Activated naive CD4-positive, alpha-beta T cell (primary cell): ENCODE measurements around the gene BBS10.
A peak's percentile ranks its signal among the peaks of the same experiment; 100 is the strongest.
"Not testable (repeated sequence)": the region's sequence is repeated elsewhere in the genome, so short reads cannot be mapped to it uniquely, and the experiment has no call there.

Source experiments
- DNase-seq, 4 experiments: peaks; one replicate each; lab custom pipeline; 2025; lab: John Stamatoyannopoulos, UW

BBS10 gene

DNA sequence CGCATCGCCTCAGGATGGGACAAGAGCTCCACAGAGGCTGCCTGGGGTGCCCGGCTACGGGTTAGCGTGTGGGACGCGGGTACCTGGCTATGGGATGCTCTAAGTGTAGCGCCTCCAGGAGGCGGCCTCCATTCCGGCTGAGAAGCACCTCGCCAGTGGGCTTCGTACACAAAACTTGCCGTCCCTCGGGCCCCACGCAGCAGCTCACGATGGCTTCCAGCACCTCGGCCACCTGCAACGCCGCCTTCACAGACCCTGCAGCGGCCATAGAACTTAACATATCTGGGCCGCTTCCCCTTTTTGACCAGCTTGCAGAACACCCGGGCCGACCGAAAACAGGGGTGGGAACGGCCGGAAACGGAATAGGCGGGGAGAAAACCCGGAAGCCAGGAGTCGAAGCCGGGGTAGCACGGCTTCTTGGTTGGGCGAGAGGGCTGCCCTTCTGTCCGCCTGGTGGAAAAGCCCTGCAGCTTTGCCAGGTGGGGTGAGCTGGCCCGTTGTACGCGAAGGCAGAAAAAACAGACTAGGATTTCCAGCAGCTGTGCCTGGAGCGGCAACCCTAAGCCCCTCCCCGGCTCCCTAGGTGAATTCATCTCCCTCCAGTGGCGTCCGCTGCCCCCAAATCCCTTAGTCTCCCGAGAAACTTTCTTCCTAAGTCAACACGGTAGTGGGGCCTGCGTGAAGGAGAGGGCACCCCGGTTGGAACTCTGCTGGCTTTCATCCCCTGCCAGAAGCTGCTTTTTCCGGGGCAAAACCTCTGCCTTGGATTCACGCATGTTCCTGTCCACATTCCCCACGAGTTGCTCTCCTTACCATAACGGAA, at the start of gene BBS10:
BBS10 (minus strand) TSS at position 337 of the 823 bp plus-strand sequence; CDS start at position 280, 57 bp downstream.
- DNase-seq = peak; percentile 48 to 78 (median 66)

DNA sequence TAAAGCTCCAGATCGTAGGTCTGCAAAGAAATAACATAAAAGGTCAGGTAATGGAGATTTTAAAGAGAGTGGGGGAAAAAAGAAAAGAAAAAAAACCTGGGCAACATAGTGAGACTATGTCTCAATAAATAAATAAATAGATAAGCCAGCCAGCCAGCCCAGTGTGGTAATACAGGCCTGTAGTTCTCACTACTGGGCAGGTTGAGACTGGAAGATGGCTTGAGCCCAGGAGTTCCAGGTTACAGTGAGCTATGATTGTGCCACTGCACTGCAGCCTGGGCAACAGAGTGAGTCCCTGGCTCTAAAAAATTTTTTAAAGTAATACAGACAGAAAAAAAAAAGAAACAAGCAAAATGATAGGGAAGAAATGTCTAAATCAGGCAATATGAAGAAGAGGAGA, 43.2 kb upstream of the BBS10 start:
- no peak for DNase-seq

GRCh38 chr12:76387614-76388013, 39.4 kb upstream of the BBS10 start:
- DNase-seq = no peak

DNA sequence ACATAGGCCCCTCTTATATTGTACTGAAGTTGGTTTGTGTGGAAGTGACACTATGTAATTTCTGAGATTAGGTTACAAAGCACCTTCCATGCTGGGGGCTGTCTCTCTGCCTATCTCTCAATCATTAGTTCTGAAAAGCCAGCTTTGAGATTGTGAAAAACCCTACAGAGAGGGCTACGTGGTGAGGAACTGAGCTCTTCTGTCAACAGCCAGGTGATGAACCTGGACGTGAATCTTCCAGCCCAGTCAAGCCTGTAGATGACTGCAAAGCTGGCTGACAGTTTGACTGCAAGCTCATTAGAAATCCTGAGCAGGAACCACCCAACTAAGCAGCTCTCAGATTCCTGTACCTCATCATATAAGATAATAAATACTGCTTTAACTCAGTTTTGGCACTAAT, 36.3 kb upstream of the BBS10 start:
- DNase-seq = no peak

GRCh38 chr12:76383988-76384387, 35.8 kb upstream of the BBS10 start:
- DNase-seq = no peak

- DNase-seq = no peak
Measured at GRCh38 chr12:76379261-76379660, 31.0 kb upstream of the BBS10 start.

DNA sequence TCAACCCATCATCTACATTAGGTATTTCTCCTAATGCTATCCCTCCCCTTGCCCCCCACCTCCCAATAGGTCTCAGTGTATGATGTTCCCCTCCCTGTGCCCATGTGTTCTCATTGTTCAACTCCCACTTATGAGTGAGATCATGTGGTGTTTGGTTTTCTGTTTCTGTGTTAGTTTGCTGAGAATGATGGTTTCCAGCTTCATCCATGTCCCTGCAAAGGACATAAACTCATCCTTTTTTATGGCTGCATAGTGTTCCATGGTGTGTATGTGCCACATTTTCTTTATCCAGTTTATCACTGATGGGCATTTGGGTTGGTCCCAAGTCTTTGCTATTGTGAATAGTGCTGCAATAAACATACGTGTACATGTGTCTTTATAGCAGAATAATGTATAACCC, 28.7 kb upstream of the BBS10 start:
- not testable (repeated sequence) for DNase-seq

- DNase-seq = no peak
Measured at GRCh38 chr12:76375939-76376338, 27.7 kb upstream of the BBS10 start.

DNA sequence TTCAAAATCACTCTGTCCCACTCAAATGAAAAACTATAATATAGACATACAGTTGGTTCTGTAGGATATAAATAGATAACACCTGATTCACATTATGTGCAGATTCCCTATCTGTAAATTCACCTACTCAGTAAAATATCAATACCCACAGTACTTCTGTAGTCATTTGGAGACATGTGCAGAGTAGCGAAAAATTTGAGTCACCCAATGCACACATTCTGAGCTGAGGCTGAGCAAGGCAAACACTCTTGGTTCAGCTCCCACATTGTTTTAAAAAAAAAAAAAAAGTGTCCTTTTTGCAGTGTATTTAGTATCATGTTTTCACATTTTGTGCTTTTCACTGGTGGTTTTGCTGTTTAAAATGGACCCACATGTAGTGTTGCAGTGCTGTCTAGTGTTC, 27.3 kb upstream of the BBS10 start:
- DNase-seq = no peak

- DNase-seq = no peak
Measured at GRCh38 chr12:76374386-76375020, 26.3 kb upstream of the BBS10 start.

GRCh38 chr12:76368230-76368629, 20.0 kb upstream of the BBS10 start:
- no peak for DNase-seq

- no peak for DNase-seq
Measured at GRCh38 chr12:76366163-76366562, 17.9 kb upstream of the BBS10 start.

- DNase-seq = not testable (repeated sequence)
Measured at GRCh38 chr12:76364131-76364530, 15.9 kb upstream of the BBS10 start.

DNA sequence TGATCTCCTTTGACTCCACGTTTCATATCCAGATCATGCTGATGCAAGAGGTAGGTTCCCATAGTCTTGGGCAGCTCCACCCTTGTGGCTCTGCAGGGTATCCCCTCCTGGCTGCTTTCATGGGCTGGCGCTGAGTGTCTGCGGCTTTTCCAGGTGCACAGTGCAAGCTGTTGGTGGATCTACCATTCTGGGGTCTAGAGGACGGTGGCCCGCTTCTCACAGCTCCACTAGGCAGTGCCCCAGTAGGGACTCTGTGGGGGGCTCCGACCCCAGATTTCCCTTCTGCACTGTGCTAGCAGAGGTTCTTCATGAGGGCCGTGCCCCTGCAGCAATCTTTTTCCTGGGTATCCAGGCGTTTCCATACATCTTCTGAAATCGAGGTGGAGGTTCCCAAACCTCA, 12.1 kb upstream of the BBS10 start:
- DNase-seq = no peak

DNA sequence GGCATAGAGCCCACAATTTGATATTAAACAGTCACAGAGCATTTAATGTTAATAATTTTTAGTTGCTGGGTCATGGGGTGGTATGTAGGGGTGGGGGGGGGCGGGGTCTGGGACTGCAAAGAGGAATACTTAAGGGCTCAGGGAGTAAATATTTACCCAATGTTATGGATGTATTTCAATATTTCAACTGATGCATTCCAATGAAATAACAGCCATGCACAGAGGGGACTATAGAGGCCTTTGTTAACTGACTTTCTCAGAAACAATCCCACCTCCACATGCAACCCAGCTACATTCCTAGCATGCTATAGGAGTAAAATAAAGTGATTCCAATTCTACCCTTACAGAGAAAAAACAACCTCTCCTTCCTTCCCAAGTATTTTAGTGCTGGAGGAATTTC, 7.9 kb upstream of the BBS10 start:
- no peak for DNase-seq

GRCh38 chr12:76346798-76347420, 1.3 kb downstream of the BBS10 start:
- no peak for DNase-seq

- DNase-seq = no peak
Measured at GRCh38 chr12:76346236-76346635, 2.0 kb downstream of the BBS10 start.

DNA sequence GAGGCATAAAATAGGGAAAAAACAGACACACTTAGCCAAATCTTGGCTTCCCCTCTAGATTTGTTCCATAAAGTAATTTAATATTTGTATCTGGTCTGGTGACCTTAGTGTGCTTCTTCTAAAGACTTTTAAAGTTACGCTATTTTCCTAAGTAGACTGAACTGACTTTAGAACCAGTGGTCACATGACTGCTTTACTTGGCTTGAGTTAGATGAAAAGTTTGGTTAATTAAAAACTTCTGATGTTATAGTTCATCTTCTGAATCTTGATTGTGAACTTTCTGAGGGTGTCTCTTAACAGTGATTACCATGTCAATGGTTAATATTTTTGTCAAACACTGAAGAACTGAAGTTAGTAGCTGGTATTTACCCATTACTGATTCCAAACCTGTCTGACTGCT, 2.6 kb downstream of the BBS10 start:
- no peak for DNase-seq

- no peak for DNase-seq
Measured at GRCh38 chr12:76341436-76342030, 6.7 kb downstream of the BBS10 start.

DNA sequence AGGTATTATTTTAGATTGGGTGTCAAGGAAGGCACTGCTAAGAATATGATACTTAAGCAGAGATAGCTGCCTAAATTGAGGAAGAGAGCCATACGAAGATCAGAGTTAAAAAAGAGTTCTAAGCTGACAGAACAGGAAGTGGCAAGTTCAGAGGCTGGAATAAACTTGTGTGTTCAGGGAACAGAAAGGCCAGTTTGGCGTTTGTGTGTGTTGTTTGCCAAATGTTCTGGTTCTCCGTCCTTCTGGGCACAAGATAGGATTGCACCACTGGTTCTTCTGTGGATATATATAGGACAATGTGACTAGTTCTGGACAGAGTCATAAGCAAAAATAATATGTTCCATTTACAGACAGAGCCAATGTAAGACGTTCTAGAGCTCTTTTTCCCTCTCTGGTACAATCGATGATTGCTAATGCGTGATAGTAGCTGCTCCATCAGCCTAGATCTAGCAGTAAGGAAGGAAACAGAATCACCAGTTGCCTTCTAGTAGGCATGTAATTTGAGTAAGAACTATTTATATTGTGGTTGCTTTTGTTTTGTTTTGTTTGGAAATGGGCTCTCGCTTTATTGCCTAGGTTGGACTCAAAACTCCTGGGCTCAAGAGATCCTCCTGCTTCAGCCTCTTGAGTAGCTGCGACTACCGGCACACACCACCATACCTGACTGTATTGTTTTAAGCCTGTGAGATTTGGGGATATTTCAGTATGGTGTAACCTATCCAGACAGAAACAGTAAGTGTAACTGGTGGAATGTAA, 7.4 kb downstream of the BBS10 start:
- DNase-seq = no peak

GRCh38 chr12:76337583-76337982, 10.6 kb downstream of the BBS10 start:
- no peak for DNase-seq

GRCh38 chr12:76332606-76333005, 15.6 kb downstream of the BBS10 start:
- no peak for DNase-seq
